ENCODE measurements around the gene EEA1.
"Not testable (repeated sequence)": the region's sequence is repeated elsewhere in the genome, so short reads cannot be mapped to it uniquely, and the experiment has no call there.

GRCh38 chr12:92749691-92750090 is 179.4 kb downstream of the EEA1 start:
- TF ChIP-seq CTCF (IDR thresholded peaks at IDR 0.05 in 8 of 11, conservative IDR thresholded peaks at IDR 0.05 in 3 of 11); POLR2A (IDR thresholded peaks at IDR 0.05); POLR2AphosphoS5 (IDR thresholded peaks at IDR 0.05): not testable (repeated sequence)
